HEK293 (cell line): ENCODE measurements around the gene SLC37A4.
"Not testable (repeated sequence)": the region's sequence is repeated elsewhere in the genome, so short reads cannot be mapped to it uniquely, and the experiment has no call there.

ENCODE experiments used
- CTCF ChIA-PET: fragments of 350-600 bp; formaldehyde crosslinking; extraction: SDS; loops from one replicate; lab custom pipeline; 2021; ENCODE audit warnings: antibody characterized with exemption; lab: Yijun Ruan, JAX
- POLR2A ChIA-PET: fragments of 300-600 bp; formaldehyde crosslinking; extraction: SDS; loops from one replicate; lab custom pipeline; 2020; ENCODE audit warnings: antibody characterized with exemption, inconsistent platforms; lab: Yijun Ruan, JAX
- H3K27ac ChIP-seq: fragments of 200-500 bp; sonication (Bioruptor generic); 2 replicates; pipeline ENCODE4 v1.5.1; 2014; ENCODE audit warnings: low read depth, low read length, control low read depth, inconsistent platforms; ENCODE audit errors: extremely low read depth
- H3K36me3 ChIP-seq, 2 experiments: fragments of 200-500 bp in 1 of 2; sonication (Bioruptor generic) in 1 of 2; 1 replicate in 1 of 2; 2 replicates in 1 of 2; pipeline ENCODE4 v1.5.1; 2014 to 2017; ENCODE audit warnings: inconsistent platforms in 2 of 2, low read length in 2 of 2; ENCODE audit not compliant: control insufficient read depth in 2 of 2, insufficient read depth in 1 of 2
- H3K4me1 ChIP-seq: fragments of 200-500 bp; sonication (Bioruptor generic); 2 replicates; pipeline ENCODE4 v1.5.1; 2014; ENCODE audit warnings: mild to moderate bottlenecking, low read length, inconsistent platforms; ENCODE audit not compliant: control insufficient read depth, insufficient read depth
- H3K4me3 ChIP-seq: 2 replicates; pipeline ENCODE4 v1.5.1; 2011; ENCODE audit warnings: low read depth, mild to moderate bottlenecking, control low read depth, low read length, moderate library complexity
- H3K9me3 ChIP-seq: fragments of 200-500 bp; sonication (Bioruptor generic); 2 replicates; pipeline ENCODE4 v1.5.1; 2014; ENCODE audit warnings: low read depth, low read length, inconsistent platforms; ENCODE audit not compliant: control insufficient read depth, insufficient read depth
- HOXC10 ChIP-seq: sonication (generic); formaldehyde crosslinking; IDR thresholded peaks from 2 replicates; pipeline ENCODE4 v1.8.1; 2023; ENCODE audit warnings: mild to moderate bottlenecking, missing genetic modification reagents
- KLF1 ChIP-seq: fragments of 450-650 bp; formaldehyde crosslinking; IDR thresholded peaks from 2 replicates; pipeline ENCODE4 v1.5.1; 2016; ENCODE audit warnings: missing biosample characterization, missing genetic modification characterization
- MEIS1 ChIP-seq: sonication (generic); formaldehyde crosslinking; IDR thresholded peaks from 2 replicates; pipeline ENCODE4 v1.8.1; 2022; ENCODE audit warnings: missing genetic modification reagents, mild to moderate bottlenecking, borderline replicate concordance
- RBAK ChIP-seq: fragments of 450-650 bp; formaldehyde crosslinking; IDR thresholded peaks from 2 replicates; pipeline ENCODE4 v1.5.1; 2016; ENCODE audit warnings: missing biosample characterization, missing genetic modification characterization
- REPIN1 ChIP-seq: fragments of 450-650 bp; formaldehyde crosslinking; IDR thresholded peaks from 2 replicates; pipeline ENCODE4 v1.5.1; 2017; ENCODE audit warnings: missing biosample characterization, missing genetic modification characterization, low read depth
- SCRT2 ChIP-seq: fragments of 450-650 bp; formaldehyde crosslinking; IDR thresholded peaks from 2 replicates; pipeline ENCODE4 v1.5.1; 2016; ENCODE audit warnings: missing biosample characterization, missing genetic modification characterization
- WT1 ChIP-seq: fragments of 450-650 bp; formaldehyde crosslinking; IDR thresholded peaks from 2 replicates; pipeline ENCODE4 v1.5.1; 2016; ENCODE audit warnings: missing biosample characterization, missing genetic modification characterization
- YY2 ChIP-seq: fragments of 450-650 bp; formaldehyde crosslinking; IDR thresholded peaks from 2 replicates; pipeline ENCODE4 v1.5.1; 2016; ENCODE audit warnings: missing biosample characterization, missing genetic modification characterization
- ZFHX2 ChIP-seq: fragments of 450-650 bp; formaldehyde crosslinking; conservative IDR thresholded peaks from 2 replicates; pipeline ENCODE4 v1.5.1; 2016; ENCODE audit warnings: missing biosample characterization, missing genetic modification characterization
- ZIC2 ChIP-seq: fragments of 450-650 bp; formaldehyde crosslinking; IDR thresholded peaks from 2 replicates; pipeline ENCODE4 v1.5.1; 2016; ENCODE audit warnings: missing biosample characterization, missing genetic modification characterization
- ZNF112 ChIP-seq: fragments of 450-650 bp; formaldehyde crosslinking; IDR thresholded peaks from 2 replicates; pipeline ENCODE4 v1.5.0; 2017; ENCODE audit warnings: missing biosample characterization, missing genetic modification characterization
- ZNF140 ChIP-seq: fragments of 450-650 bp; formaldehyde crosslinking; IDR thresholded peaks from 2 replicates; pipeline ENCODE4 v1.5.1; 2016; ENCODE audit warnings: missing biosample characterization, missing genetic modification characterization
- ZNF169 ChIP-seq: fragments of 450-650 bp; formaldehyde crosslinking; IDR thresholded peaks from 2 replicates; pipeline ENCODE4 v1.5.1; 2016; ENCODE audit warnings: missing biosample characterization, missing genetic modification characterization
- ZNF239 ChIP-seq: fragments of 450-650 bp; formaldehyde crosslinking; IDR thresholded peaks from 2 replicates; pipeline ENCODE4 v1.5.1; 2016; ENCODE audit warnings: missing biosample characterization, missing genetic modification characterization
- ZNF416 ChIP-seq: fragments of 450-650 bp; formaldehyde crosslinking; IDR thresholded peaks from 2 replicates; pipeline ENCODE4 v1.5.1; 2016; ENCODE audit warnings: missing biosample characterization, missing genetic modification characterization
- ZNF423 ChIP-seq: fragments of 450-650 bp; formaldehyde crosslinking; IDR thresholded peaks from 2 replicates; pipeline ENCODE4 v1.5.1; 2016; ENCODE audit warnings: missing biosample characterization, missing genetic modification characterization
- ZNF664 ChIP-seq: fragments of 450-650 bp; formaldehyde crosslinking; IDR thresholded peaks from 2 replicates; pipeline ENCODE4 v1.5.1; 2016; ENCODE audit warnings: missing biosample characterization, missing genetic modification characterization
- ZNF670 ChIP-seq: fragments of 450-650 bp; formaldehyde crosslinking; IDR thresholded peaks from 2 replicates; pipeline ENCODE4 v1.5.1; 2016; ENCODE audit warnings: missing biosample characterization, missing genetic modification characterization, low read depth
- ZNF707 ChIP-seq: fragments of 450-650 bp; formaldehyde crosslinking; IDR thresholded peaks from 2 replicates; pipeline ENCODE4 v1.5.1; 2016; ENCODE audit warnings: missing biosample characterization, missing genetic modification characterization
- ZNF768 ChIP-seq: fragments of 450-650 bp; formaldehyde crosslinking; IDR thresholded peaks from 2 replicates; pipeline ENCODE4 v1.5.1; 2018; ENCODE audit warnings: missing biosample characterization, mild to moderate bottlenecking, missing genetic modification characterization
- ZNF843 ChIP-seq: fragments of 450-650 bp; formaldehyde crosslinking; IDR thresholded peaks from 2 replicates; pipeline ENCODE4 v1.5.1; 2016; ENCODE audit warnings: missing biosample characterization, missing genetic modification characterization
- TF ChIP-seq, protein P1 (sequence below): fragments of 450-650 bp; formaldehyde crosslinking; IDR thresholded peaks from 2 replicates; pipeline ENCODE4 v1.5.0; 2017; ENCODE audit warnings: missing biosample characterization, missing genetic modification characterization, borderline replicate concordance
- TF ChIP-seq, protein P2 (sequence below): fragments of 450-650 bp; formaldehyde crosslinking; IDR thresholded peaks from 2 replicates; pipeline ENCODE4 v1.5.1; 2016; ENCODE audit warnings: missing biosample characterization, missing genetic modification characterization
- TF ChIP-seq, protein P3 (sequence below): fragments of 450-650 bp; formaldehyde crosslinking; IDR thresholded peaks from 2 replicates; pipeline ENCODE4 v1.5.1; 2016; ENCODE audit warnings: missing biosample characterization, missing genetic modification characterization
- TF ChIP-seq, protein P4 (sequence below): fragments of 450-650 bp; formaldehyde crosslinking; IDR thresholded peaks from 2 replicates; pipeline ENCODE4 v1.5.1; 2017; ENCODE audit warnings: missing biosample characterization, missing genetic modification characterization

Gene SLC37A4

DNA sequence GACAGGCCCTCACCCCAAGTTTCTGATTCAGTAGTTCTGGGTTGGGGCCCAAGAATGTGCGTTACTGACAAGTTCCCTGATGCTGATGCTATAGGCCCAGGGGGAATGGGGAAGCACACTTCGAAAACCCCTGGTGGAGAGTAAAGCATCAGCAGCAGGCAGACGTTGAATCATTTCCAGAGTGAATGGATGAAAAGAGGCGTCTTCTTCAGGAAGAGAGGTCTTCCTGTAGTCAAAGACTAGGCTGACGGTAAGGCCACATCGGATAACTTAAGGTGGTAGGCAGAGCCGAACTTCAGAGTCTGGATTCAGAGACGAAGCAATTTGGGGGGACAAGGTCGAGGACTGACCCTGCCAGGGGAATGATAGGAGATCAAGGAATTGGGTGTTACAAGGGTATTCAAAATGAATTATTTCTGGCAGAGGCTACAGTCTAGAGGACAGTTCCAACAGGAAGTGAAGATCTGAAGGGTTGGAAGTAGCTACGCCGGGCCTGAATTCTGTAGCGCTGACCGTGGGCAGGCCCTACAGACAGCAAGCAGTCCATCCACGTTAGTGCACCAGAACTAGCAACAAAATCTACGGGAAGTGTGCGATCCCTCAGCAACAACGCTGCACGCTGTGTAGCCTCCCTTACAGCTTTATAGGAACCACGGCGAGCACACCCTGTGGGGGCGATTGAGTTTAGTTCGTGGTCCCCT, 33.6 kb downstream of the SLC37A4 start:
- ChIA-PET CTCF (interaction anchor here (0.6 to 2.1 kb wide), 6 partner anchors 12 to 377 kb away, joined by 3 to 8 read pairs (median 4); partner anchors contain the start of genes RPS25 and TRAPPC4), POLR2A (interaction anchor here (0.6 to 1.6 kb wide), 17 partner anchors 8 to 386 kb away, joined by 3 to 15 read pairs (median 3); partner anchors contain the start of genes HINFP, HMBS, RPS25 and TRAPPC4)
- TF ChIP-seq, protein P1, sequence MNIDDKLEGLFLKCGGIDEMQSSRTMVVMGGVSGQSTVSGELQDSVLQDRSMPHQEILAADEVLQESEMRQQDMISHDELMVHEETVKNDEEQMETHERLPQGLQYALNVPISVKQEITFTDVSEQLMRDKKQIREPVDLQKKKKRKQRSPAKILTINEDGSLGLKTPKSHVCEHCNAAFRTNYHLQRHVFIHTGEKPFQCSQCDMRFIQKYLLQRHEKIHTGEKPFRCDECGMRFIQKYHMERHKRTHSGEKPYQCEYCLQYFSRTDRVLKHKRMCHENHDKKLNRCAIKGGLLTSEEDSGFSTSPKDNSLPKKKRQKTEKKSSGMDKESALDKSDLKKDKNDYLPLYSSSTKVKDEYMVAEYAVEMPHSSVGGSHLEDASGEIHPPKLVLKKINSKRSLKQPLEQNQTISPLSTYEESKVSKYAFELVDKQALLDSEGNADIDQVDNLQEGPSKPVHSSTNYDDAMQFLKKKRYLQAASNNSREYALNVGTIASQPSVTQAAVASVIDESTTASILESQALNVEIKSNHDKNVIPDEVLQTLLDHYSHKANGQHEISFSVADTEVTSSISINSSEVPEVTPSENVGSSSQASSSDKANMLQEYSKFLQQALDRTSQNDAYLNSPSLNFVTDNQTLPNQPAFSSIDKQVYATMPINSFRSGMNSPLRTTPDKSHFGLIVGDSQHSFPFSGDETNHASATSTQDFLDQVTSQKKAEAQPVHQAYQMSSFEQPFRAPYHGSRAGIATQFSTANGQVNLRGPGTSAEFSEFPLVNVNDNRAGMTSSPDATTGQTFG (tag by site-specific recombination): no peak
- no peak for TF ChIP-seq ZNF112 (tag by site-specific recombination)
- no peak for TF ChIP-seq ZNF423 (tag by site-specific recombination)
- no peak for TF ChIP-seq ZNF707
- no peak for TF ChIP-seq ZNF664 (tag by site-specific recombination)
- Histone ChIP-seq H3K4me1 (no peaks in the 10 kb centered on the region), H3K4me3 (peak overlapping the region; percentile 94), H3K27ac (peak overlapping the region; percentile 53; the same call in 1 of the 2 replicates), H3K9me3 (no peaks in the 10 kb centered on the region), H3K36me3 (peaks cover 11 to 24% of the 10 kb centered on the region in 2 experiments; a peak in 2 of 3 replicates)

DNA sequence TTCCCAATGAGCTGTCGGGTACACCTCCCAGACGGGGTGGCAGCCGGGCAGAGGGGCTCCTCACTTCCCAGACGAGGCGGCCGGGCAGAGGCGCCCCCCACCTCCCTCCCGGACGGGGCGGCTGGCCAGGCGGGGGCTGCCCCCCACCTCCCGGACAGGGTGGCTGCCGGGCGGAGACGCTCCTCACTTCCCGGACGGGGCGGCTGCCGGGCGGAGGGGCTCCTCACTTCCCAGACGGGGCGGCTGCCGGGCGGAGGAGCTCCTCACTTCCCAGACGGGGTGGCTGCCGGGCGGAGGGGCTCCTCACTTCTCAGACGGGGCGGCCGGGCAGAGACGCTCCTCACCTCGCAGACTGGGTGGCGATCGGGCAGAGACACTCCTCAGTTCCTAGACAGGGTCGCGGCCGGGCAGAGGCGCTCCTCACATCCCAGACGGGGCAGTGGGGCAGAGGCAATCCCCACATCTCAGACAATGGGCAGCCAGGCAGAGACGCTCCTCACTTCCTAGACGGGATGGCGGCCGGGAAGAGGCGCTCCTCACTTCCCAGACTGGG, 39.1 kb downstream of the SLC37A4 start:
- POLR2A ChIA-PET, H3K9me3 ChIP-seq, H3K27ac ChIP-seq, H3K4me3 ChIP-seq, H3K4me1 ChIP-seq, CTCF ChIA-PET, H3K36me3 ChIP-seq: not testable (repeated sequence)

DNA sequence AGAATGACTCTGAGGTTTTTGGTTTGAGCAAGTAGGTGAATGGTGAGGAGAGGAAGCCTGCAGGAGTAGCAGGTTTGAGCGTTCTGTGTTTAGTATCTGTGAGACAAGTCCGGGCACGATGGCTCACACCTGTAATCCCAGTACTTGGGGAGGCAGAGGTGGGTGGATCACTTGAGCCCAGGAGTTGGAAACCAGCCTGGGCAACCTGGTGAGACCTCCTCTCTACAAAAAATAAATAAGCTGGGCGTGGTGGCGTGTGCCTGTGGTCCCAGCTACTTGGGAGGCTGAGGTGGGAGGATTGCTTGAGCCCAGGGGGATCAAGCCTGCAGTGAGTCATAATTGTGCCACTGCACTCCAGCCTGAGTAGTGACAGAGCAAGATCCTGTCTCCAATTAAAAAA, 42.4 kb downstream of the SLC37A4 start:
- CTCF ChIA-PET: no interaction called here
- Histone ChIP-seq H3K27ac (no peak overlapping the region), H3K9me3 (no peaks in the 10 kb centered on the region), H3K4me1 (no peaks in the 10 kb centered on the region), H3K4me3 (no peak overlapping the region), H3K36me3 (no peaks in the 10 kb centered on the region)
- POLR2A ChIA-PET: interaction anchor here (0.7 kb wide), 1 partner anchor 1705 kb away, joined by 3 read pairs; no protein-coding TSS in a partner anchor
- TF ChIP-seq ZNF169 (tag by site-specific recombination) (no peak), ZNF768 (tag by site-specific recombination) (no peak), ZNF140 (tag by site-specific recombination) (no peak), ZNF670 (tag by site-specific recombination) (no peak), HOXC10 (no peak), ZNF239 (tag by site-specific recombination) (no peak), KLF1 (tag by site-specific recombination) (peak; percentile 55; the same call in 1 of the 2 replicates), REPIN1 (tag by site-specific recombination) (no peak), ZNF843 (tag by site-specific recombination) (no peak), MEIS1 (no peak), ZIC2 (tag by site-specific recombination) (peak; percentile 30; the same call in 1 of the 2 replicates), ZFHX2 (tag by site-specific recombination) (peak; percentile 44), YY2 (tag by site-specific recombination) (no peak), RBAK (no peak), SCRT2 (tag by site-specific recombination) (0 out of 2 replicates have a peak, but pooled peaks have one; percentile 14), WT1 (tag by site-specific recombination) (peak; percentile 47; the same call in 1 of the 2 replicates), ZNF416 (tag by site-specific recombination) (no peak)
- TF ChIP-seq, protein P2, sequence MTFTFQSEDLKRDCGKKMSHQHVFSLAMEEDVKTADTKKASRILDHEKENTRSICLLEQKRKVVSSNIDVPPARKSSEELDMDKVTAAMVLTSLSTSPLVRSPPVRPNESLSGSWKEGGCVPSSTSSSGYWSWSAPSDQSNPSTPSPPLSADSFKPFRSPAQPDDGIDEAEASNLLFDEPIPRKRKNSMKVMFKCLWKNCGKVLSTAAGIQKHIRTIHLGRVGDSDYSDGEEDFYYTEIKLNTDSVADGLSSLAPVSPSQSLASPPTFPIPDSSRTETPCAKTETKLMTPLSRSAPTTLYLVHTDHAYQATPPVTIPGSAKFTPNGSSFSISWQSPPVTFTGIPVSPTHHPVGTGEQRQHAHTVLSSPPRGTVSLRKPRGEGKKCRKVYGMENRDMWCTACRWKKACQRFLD (tag by site-specific recombination): no peak
- TF ChIP-seq, protein P3, sequence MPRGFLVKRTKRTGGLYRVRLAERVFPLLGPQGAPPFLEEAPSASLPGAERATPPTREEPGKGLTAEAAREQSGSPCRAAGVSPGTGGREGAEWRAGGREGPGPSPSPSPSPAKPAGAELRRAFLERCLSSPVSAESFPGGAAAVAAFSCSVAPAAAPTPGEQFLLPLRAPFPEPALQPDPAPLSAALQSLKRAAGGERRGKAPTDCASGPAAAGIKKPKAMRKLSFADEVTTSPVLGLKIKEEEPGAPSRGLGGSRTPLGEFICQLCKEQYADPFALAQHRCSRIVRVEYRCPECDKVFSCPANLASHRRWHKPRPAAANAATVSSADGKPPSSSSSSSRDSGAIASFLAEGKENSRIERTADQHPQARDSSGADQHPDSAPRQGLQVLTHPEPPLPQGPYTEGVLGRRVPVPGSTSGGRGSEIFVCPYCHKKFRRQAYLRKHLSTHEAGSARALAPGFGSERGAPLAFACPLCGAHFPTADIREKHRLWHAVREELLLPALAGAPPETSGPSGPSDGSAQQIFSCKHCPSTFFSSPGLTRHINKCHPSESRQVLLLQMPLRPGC (tag by site-specific recombination): no peak
- TF ChIP-seq, protein P4, sequence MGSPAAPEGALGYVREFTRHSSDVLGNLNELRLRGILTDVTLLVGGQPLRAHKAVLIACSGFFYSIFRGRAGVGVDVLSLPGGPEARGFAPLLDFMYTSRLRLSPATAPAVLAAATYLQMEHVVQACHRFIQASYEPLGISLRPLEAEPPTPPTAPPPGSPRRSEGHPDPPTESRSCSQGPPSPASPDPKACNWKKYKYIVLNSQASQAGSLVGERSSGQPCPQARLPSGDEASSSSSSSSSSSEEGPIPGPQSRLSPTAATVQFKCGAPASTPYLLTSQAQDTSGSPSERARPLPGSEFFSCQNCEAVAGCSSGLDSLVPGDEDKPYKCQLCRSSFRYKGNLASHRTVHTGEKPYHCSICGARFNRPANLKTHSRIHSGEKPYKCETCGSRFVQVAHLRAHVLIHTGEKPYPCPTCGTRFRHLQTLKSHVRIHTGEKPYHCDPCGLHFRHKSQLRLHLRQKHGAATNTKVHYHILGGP: no peak
